GM18907 (cell line): ENCODE results near the gene CCDC57.
"Not testable (repeated sequence)": the region's sequence is repeated elsewhere in the genome, so short reads cannot be mapped to it uniquely, and the experiment has no call there.

Experiments used
- ATAC-seq: cut with Tn5 transposase; IDR thresholded peaks from one replicate; pipeline ENCODE4 v1.9.1; 2021; ENCODE audit warnings: mild to moderate bottlenecking, moderate library complexity; ENCODE audit not compliant: unreplicated experiment

CCDC57 gene

DNA sequence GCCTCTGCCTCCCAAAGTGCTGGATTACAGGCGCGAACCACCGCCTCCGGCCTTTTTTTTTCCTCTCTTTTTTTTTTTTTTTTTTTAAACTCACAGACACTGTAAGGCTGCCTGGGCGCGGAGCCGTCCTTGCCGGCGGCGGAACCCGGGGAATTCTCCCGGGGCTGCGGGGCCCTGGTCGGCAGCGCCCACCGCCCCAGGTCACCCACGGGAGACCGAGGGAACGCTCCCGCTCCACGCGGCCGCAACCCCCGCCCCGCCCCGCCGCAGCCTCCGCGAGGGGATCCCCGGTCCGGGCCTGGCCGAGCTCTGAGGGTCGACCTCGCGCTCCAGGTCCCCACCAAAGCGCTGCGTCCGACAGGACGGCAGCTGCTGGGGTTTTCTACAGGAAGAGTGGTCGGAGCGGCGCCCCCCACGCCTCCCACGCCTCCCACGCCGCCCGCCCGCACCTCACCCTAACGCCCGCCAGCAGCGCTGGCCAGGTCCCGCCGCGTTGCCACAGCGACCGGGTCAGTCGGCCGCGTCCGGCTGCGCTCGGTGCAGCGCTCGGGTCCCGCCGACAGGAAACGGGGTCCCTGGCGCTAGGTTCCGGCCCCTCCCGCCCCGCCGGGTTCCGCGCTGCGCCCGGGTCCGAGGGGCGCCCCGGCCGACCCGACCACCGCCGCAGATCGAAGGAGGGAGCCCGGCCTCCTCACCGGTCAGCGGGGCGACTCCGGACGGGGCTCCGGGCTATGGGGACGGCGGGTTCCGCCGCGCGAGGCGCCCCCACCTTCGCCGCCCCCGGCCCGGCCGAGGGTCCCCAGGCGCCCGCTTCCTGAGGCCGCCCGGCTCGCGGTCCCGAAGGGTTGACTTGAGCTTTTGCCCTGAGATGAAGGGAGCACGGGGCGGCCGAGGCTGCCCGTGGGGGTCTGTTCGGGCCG, at the start of gene CCDC57:
Gene CCDC57, minus strand, starts transcription at position 512 of the 920 bp plus-strand sequence. CDS start 10,898 bp downstream, outside the sequence.
- peak; percentile 63 for ATAC-seq

- no peak for ATAC-seq
These were observed 49.7 kb upstream of the CCDC57 start for GRCh38 chr17:82262344-82262743.

DNA sequence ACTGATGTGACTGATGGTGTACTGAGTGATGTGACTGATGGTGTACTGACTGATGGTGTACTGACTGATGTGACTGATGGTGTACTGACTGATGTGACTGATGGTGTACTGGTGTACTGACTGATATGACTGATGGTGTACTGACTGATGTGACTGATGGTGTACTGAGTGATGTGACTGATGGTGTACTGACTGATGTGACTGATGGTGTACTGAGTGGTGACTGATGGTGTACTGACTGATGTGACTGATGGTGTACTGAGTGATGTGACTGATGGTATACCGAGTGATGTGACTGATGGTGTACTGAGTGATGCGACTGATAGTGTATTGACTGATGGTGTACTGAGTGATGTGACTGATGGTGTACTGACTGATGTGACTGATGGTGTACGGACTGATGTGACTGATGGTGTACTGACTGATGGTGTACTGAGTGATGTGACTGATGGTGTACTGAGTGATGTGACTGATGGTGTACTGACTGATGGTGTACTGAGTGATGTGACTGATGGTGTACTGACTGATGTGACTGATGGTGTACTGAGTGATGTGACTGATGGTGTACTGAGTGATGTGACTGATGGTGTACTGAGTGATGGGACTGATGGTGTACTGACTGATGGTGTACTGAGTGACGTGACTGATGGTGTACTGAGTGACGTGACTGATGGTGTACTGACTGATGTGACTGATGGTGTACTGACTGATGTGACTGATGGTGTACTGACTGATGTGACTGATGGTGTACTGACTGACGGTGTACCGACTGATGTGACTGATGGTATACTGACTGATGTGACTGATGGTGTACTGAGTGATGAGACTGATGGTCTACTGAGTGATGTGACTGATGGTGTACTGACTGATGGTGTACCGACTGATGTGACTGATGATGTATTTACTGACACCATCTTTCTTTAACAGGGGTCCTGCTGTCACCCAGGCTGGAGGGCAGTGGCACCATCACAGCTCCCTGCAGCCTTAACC, 47.6 kb upstream of the CCDC57 start:
- ATAC-seq = not testable (repeated sequence)

DNA sequence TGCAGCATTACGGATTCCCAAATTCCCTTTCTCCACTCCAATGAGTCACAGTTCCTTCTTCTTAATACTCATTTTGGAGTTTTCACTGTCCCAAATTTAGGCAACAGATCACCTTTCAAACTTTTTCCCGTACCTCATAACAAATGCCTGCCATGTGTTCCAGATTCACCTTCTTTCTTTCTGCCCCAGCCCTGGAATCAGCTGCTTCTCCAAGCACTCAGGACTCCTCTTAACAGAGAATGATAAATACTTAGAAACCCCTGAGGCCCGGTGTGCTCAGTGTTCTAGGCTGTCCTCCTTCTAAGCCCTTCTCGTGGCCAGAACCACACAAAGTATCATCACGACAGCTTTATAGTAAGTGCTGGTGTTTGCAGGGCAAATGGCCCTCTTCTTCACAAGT, 45.9 kb upstream of the CCDC57 start:
- ATAC-seq = no peak

GRCh38 chr17:82257473-82257872, 44.8 kb upstream of the CCDC57 start:
- no peak for ATAC-seq

GRCh38 chr17:82256242-82256885, 43.7 kb upstream of the CCDC57 start:
- ATAC-seq = no peak

GRCh38 chr17:82255402-82255972, 42.8 kb upstream of the CCDC57 start:
- no peak for ATAC-seq

DNA sequence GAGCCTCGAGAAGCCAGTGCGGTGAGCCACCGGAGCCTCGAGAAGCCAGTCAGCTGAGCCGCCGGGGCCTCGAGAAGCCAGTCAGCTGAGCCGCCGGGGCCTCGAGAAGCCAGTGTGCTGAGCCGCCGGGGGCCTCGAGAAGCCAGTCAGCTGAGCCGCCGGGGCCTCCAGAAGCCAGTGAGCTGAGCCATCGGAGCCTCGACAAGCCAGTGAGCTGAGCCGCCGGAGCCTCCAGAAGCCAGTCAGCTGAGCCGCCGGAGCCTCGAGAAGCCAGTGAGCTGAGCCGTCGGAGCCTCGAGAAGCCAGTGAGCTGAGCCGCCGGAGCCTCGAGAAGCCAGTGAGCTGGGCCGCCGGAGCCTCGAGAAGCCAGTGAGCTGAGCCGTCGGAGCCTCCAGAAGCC, 42.1 kb upstream of the CCDC57 start:
- not testable (repeated sequence) for ATAC-seq

GRCh38 chr17:82254096-82254495, 41.5 kb upstream of the CCDC57 start:
- not testable (repeated sequence) for ATAC-seq

GRCh38 chr17:82253179-82253544, 40.5 kb upstream of the CCDC57 start:
- ATAC-seq = no peak

- ATAC-seq = no peak
These were observed 40.0 kb upstream of the CCDC57 start for GRCh38 chr17:82252511-82253178.

- ATAC-seq = no peak
These were observed 38.3 kb upstream of the CCDC57 start for GRCh38 chr17:82250868-82251500.

GRCh38 chr17:82249896-82250581, 37.4 kb upstream of the CCDC57 start:
- ATAC-seq = no peak

DNA sequence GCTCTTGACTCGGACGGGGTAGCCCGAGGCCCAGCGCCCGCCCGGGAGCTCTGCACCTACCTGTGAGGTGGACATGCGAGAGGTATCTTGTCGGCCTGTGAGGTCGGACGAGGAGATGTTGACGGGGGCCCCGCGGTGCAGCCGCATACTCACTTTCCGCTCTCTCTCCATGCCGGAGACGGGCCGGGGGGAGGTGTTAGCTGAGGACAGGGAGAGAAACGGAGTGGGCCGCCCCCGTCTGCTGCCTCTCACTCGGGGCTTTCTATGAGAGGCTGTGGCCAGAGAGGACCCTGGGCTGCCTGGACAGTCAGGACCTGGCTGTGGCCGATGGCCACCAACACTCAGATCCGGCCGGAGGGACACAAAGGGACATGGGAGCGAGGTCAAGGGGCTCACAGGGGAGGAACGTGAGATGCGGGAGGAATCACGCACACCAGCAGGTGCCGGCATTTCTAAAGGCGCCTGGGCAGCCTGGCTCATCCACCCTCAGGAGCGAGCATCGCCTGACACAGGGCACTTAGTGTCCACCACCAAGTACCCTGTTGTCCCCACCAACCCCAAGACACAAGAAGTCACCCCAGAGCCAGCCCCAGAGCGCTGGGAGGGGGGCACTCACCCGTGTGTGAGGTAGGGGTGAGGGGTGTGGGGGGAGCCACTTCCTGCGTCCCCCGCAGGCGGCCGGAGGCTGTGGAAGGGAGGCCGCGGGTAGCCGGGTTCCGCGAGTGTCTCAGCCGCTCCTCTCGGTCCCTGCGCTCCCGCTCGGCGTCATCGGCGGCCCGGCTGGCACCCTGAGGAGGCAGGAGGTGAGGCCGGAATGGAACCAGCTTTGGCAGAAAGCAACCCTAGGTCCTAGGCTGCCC, 36.4 kb upstream of the CCDC57 start:
- no peak for ATAC-seq

- no peak for ATAC-seq
These were observed 35.4 kb upstream of the CCDC57 start for GRCh38 chr17:82247856-82248671.

- no peak for ATAC-seq
These were observed 34.7 kb upstream of the CCDC57 start for GRCh38 chr17:82247182-82247823.
